ENCODE data around the gene CDC42BPB.

CDC42BPB gene

GRCh38 chr14:102944448-102945330 is 112.7 kb downstream of the CDC42BPB start:
- DNase-seq (ENCODE audit: low read depth, low spot score): no peak

- no peak for DNase-seq (ENCODE audit: low read depth, low spot score)
Observed at GRCh38 chr14:102943979-102944378, 113.4 kb downstream of the CDC42BPB start.

GRCh38 chr14:102943454-102943853 is 113.9 kb downstream of the CDC42BPB start:
- no peak for DNase-seq (ENCODE audit: low read depth, low spot score)

GRCh38 chr14:102942069-102942468 is 115.3 kb downstream of the CDC42BPB start:
- no peak for DNase-seq (ENCODE audit: low read depth, low spot score)

GRCh38 chr14:102941419-102942011 is 115.8 kb downstream of the CDC42BPB start:
- DNase-seq (ENCODE audit: low read depth, low spot score): no peak

- DNase-seq (ENCODE audit: low read depth, low spot score): no peak
Observed at GRCh38 chr14:102940729-102941362, 116.5 kb downstream of the CDC42BPB start.

- DNase-seq (ENCODE audit: low read depth, low spot score): no peak
Observed at GRCh38 chr14:102939820-102940561, 117.4 kb downstream of the CDC42BPB start.

GRCh38 chr14:102939329-102939728 is 118.0 kb downstream of the CDC42BPB start:
- DNase-seq (ENCODE audit: low read depth, low spot score): no peak

- DNase-seq (ENCODE audit: low read depth, low spot score): no peak
Observed at GRCh38 chr14:102938191-102938590, 119.2 kb downstream of the CDC42BPB start.

GRCh38 chr14:102937331-102938175 is 119.8 kb downstream of the CDC42BPB start:
- no peak for DNase-seq (ENCODE audit: low read depth, low spot score)

- no peak for DNase-seq (ENCODE audit: low read depth, low spot score)
Observed at GRCh38 chr14:102935756-102936155, 121.6 kb downstream of the CDC42BPB start.

GRCh38 chr14:102933618-102934231 is 123.6 kb downstream of the CDC42BPB start:
- DNase-seq (ENCODE audit: low read depth, low spot score): no peak

- DNase-seq (ENCODE audit: low read depth, low spot score): no peak
Observed at GRCh38 chr14:102932484-102933248, 124.7 kb downstream of the CDC42BPB start.

GRCh38 chr14:102931580-102932285 is 125.6 kb downstream of the CDC42BPB start:
- DNase-seq (ENCODE audit: low read depth, low spot score): no peak

- peak; percentile 73 for DNase-seq (ENCODE audit: low read depth, low spot score)
Observed at GRCh38 chr14:102930753-102931579, 126.4 kb downstream of the CDC42BPB start.

- DNase-seq (ENCODE audit: low read depth, low spot score): peak; percentile 42
Observed at GRCh38 chr14:102930138-102930752, 127.1 kb downstream of the CDC42BPB start.

GRCh38 chr14:102929241-102930137 is 127.9 kb downstream of the CDC42BPB start:
- no peak for DNase-seq (ENCODE audit: low read depth, low spot score)

All from astrocyte of the hippocampus (primary cell).